ENCODE data around the gene BTBD7.

The BTBD7 gene

GRCh38 chr14:93304771-93305170 is 28.1 kb downstream of the BTBD7 start:
- no peak overlapping the region for H3K4me3 ChIP-seq (ENCODE audit: low read depth, low read length)
- TF ChIP-seq CTCF (IDR thresholded peaks at IDR 0.05; ENCODE audit: control insufficient read depth, extremely low read depth, insufficient read depth), result no peak
- no peak for DNase-seq (ENCODE audit: low read depth)

GRCh38 chr14:93303659-93304058 is 29.2 kb downstream of the BTBD7 start:
- no peak overlapping the region for H3K4me3 ChIP-seq (ENCODE audit: low read depth, low read length)
- DNase-seq (ENCODE audit: low read depth), result no peak
- no peak for TF ChIP-seq CTCF (IDR thresholded peaks at IDR 0.05; ENCODE audit: control insufficient read depth, extremely low read depth, insufficient read depth)

- DNase-seq (ENCODE audit: low read depth), result no peak
- no peak overlapping the region for H3K4me3 ChIP-seq (ENCODE audit: low read depth, low read length)
- no peak for TF ChIP-seq CTCF (IDR thresholded peaks at IDR 0.05; ENCODE audit: control insufficient read depth, extremely low read depth, insufficient read depth)
Measured at GRCh38 chr14:93302688-93303581, 29.9 kb downstream of the BTBD7 start.

GRCh38 chr14:93301821-93302447 is 30.9 kb downstream of the BTBD7 start:
- TF ChIP-seq CTCF (IDR thresholded peaks at IDR 0.05; ENCODE audit: control insufficient read depth, extremely low read depth, insufficient read depth), result no peak
- DNase-seq (ENCODE audit: low read depth), result no peak
- no peak overlapping the region for H3K4me3 ChIP-seq (ENCODE audit: low read depth, low read length)

- TF ChIP-seq CTCF (IDR thresholded peaks at IDR 0.05; ENCODE audit: control insufficient read depth, extremely low read depth, insufficient read depth), result no peak
- H3K4me3 ChIP-seq (ENCODE audit: low read depth, low read length), result no peak overlapping the region
- no peak for DNase-seq (ENCODE audit: low read depth)
Measured at GRCh38 chr14:93299866-93300265, 33.0 kb downstream of the BTBD7 start.

- DNase-seq (ENCODE audit: low read depth), result no peak
- no peak overlapping the region for H3K4me3 ChIP-seq (ENCODE audit: low read depth, low read length)
- TF ChIP-seq CTCF (IDR thresholded peaks at IDR 0.05; ENCODE audit: control insufficient read depth, extremely low read depth, insufficient read depth), result no peak
Measured at GRCh38 chr14:93299416-93299815, 33.4 kb downstream of the BTBD7 start.

All from LNCaP clone FGC (cell line).